ENCODE data around the gene OBP2A.
"Not testable (repeated sequence)": the region's sequence is repeated elsewhere in the genome, so short reads cannot be mapped to it uniquely, and the experiment has no call there.

The OBP2A gene, protein sequence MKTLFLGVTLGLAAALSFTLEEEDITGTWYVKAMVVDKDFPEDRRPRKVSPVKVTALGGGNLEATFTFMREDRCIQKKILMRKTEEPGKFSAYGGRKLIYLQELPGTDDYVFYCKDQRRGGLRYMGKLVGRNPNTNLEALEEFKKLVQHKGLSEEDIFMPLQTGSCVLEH

DNA sequence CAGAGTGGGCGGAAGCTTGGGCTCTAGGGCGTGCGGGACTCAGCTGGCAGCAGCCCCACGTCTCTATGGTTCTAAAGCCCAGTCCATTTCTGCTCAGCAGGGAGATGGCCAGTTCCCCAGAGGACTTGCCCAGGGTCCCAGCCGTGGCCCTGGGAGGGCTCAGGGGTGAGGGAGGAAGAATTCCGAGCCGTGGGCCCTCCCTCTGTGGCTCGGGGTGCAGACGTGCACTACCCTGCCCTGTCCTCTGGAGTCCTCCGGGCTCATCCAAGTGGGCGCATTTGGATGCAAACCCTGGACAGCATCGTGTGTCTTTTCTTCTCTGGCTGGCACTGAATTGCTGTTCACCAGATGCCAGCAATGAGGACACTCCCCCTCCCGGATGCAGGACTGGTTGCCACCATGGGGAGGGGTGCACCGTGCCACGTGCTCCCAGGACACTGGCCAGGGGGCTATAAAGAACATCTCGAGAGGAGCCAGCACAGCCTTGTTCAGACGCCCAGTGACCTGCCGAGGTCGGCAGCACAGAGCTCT is at the start of gene OBP2A:
OBP2A (plus strand) TSS at position 481 of the 531 bp plus-strand sequence. CDS start 55 bp downstream, outside the sequence.
- not testable (repeated sequence) for TF ChIP-seq FOXM1 (IDR thresholded peaks at IDR 0.05; ENCODE audit: borderline replicate concordance, low read depth); CEBPB (IDR thresholded peaks at IDR 0.05); TEAD4 (IDR thresholded peaks at IDR 0.05)

DNA sequence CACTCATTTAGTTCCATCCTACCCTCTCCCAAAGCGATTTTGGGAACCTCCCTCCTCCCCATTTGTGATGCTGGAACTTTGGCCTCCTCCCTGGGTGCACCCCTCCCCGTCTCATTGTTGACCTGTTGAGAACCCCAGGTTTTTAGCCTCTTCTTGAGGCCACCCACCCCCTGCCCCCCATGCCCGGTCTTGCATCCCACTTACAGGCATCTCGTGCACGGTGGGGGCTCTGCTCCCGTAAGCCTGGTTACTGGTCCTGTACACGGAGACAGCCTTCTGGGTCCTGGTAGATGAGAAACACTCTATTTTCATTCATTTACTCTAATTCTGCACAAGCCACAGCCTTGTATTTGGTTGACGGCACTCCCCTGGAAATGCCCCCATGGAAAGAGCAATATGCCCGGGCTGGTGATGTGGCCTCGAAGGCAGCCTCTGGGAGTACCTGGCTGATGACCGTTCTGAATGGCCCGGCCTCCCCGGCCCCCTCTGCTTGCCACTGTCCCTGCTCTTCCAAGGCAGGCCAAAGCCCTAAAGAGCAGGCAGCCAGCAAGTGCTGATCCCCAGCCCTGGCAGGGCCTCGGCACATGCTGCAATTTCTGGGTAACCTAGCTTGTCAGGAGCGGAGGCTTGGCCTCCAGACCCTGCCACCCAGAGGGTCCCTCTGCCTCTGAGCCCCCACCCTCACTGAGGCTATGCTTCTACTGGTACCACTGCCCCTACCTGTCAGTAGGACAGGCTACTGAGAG is 47.4 kb upstream of the OBP2A start:
- TF ChIP-seq, protein P1, sequence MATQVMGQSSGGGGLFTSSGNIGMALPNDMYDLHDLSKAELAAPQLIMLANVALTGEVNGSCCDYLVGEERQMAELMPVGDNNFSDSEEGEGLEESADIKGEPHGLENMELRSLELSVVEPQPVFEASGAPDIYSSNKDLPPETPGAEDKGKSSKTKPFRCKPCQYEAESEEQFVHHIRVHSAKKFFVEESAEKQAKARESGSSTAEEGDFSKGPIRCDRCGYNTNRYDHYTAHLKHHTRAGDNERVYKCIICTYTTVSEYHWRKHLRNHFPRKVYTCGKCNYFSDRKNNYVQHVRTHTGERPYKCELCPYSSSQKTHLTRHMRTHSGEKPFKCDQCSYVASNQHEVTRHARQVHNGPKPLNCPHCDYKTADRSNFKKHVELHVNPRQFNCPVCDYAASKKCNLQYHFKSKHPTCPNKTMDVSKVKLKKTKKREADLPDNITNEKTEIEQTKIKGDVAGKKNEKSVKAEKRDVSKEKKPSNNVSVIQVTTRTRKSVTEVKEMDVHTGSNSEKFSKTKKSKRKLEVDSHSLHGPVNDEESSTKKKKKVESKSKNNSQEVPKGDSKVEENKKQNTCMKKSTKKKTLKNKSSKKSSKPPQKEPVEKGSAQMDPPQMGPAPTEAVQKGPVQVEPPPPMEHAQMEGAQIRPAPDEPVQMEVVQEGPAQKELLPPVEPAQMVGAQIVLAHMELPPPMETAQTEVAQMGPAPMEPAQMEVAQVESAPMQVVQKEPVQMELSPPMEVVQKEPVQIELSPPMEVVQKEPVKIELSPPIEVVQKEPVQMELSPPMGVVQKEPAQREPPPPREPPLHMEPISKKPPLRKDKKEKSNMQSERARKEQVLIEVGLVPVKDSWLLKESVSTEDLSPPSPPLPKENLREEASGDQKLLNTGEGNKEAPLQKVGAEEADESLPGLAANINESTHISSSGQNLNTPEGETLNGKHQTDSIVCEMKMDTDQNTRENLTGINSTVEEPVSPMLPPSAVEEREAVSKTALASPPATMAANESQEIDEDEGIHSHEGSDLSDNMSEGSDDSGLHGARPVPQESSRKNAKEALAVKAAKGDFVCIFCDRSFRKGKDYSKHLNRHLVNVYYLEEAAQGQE (IDR thresholded peaks at IDR 0.05; ENCODE audit: low read depth), result no peak

DNA sequence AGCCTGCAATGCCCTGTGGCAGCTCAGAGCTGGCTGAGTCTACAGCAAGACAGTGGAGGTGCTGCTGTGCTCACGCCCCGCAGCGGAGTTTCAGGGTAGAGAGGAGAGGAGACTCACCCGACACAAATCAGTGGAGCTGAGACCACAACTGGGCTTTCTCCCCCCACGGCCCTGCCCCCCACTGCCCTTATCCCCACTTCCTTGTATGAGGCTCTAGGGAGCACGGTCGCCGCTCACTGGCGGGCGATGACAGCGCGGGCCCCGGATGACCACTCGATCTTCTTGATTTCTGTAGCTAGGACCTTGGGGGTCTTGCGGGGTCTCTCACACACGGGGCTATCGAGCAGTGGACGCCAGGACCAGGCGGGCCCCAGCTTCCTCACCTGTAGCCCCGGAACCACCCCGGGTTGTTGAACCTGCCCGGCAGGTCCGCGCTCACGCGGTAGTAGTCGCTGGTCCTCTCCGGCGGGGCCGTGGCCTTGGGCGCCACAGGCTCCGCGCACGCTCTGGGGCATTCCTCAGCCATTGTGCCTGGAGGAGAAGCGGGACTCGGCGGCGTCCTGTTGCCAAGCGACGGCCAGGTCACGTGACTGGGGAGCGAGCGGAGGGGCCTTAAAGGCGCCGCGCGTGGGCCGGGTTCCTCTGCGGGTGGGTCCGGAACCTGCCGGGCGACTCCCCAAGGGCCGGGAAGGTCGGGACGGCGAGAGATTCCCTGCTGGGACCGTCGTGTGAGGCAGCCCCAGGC is 46.4 kb upstream of the OBP2A start:
- TF ChIP-seq, protein P2, sequence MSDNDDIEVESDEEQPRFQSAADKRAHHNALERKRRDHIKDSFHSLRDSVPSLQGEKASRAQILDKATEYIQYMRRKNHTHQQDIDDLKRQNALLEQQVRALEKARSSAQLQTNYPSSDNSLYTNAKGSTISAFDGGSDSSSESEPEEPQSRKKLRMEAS (IDR thresholded peaks at IDR 0.05), result peak; percentile 83
- TF ChIP-seq TAF1 (IDR thresholded peaks at IDR 0.05; ENCODE audit: low read depth) (peak; percentile 54; the same call in 1 of the 2 replicates), YY1 (IDR thresholded peaks at IDR 0.05; ENCODE audit: low read depth) (peak; percentile 88), CEBPB (IDR thresholded peaks at IDR 0.05) (no peak), ZBTB7A (IDR thresholded peaks at IDR 0.05; ENCODE audit: low read depth) (peak; percentile 72; the same call in 1 of the 2 replicates), NFIC (IDR thresholded peaks at IDR 0.05) (no peak), EGR1 (IDR thresholded peaks at IDR 0.05) (peak; percentile 25; the same call in 1 of the 2 replicates), EP300 (IDR thresholded peaks at IDR 0.05; ENCODE audit: borderline replicate concordance) (no peak)
- TF ChIP-seq, protein P3, sequence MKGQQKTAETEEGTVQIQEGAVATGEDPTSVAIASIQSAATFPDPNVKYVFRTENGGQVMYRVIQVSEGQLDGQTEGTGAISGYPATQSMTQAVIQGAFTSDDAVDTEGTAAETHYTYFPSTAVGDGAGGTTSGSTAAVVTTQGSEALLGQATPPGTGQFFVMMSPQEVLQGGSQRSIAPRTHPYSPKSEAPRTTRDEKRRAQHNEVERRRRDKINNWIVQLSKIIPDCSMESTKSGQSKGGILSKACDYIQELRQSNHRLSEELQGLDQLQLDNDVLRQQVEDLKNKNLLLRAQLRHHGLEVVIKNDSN (IDR thresholded peaks at IDR 0.05), result peak; percentile 99

DNA sequence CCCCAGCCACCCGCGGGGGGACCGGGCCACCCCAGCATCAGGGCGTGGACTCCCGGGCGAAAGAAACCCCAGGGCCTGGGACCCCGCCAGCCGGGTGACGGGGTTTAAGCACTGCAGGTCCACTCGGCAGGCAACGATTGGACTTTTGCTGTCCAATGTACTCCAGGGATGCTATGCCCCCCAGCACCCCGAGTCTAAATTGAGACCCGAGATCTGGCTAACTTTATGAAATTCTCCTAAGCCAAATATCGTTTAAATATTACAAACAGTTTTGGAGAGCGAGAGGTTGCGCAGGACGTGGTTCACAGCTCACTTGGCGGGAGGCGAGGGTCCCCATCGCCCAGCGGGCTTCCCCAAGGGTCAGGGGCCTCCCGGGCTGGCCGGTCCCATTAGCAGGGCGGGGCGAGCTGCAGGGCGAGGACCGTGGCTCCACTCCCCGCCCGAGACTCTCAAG is 45.8 kb upstream of the OBP2A start:
- TF ChIP-seq ZBTB7A (IDR thresholded peaks at IDR 0.05; ENCODE audit: low read depth) (peak; percentile 8; the same call in 1 of the 2 replicates), YY1 (IDR thresholded peaks at IDR 0.05; ENCODE audit: low read depth) (no peak)
- TF ChIP-seq, protein P3 (IDR thresholded peaks at IDR 0.05), result no peak
- TF ChIP-seq, protein P1 (IDR thresholded peaks at IDR 0.05; ENCODE audit: low read depth), result peak; percentile 39; the same call in 1 of the 2 replicates

DNA sequence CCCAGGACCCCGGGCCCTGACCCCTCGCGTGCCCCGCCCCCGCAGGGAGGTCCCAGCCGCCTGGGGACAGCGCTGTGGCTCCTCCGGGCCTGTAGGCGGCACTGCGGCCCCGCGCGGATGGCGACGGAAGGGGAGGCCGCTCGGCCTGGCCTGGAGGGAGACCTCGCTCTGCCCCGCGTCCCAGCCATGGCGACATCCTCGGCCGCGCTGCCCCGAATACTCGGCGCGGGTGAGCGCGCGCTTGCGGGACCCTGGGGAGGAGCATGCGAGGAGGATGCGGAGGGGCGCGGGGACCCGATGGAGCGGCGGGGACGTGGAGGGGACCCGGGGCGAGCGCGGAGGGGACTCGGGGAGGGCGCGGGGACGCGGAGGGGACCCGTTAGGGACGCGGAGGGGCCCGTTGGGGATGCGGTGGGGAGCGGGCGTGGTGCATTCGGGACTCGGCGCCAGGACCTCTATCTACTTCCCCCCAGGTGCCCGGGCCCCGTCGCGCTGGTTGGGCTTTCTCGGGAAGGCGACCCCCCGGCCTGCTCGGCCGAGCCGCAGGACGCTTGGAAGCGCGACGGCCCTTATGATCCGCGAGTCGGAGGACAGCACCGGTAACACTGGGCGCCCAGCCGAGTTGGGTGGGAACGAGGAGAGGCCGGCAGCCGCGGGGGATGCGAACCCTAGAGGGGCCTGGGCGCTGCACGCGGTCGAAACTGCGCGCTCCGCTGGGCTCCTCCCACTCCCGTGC is 45.2 kb upstream of the OBP2A start, which contains the start of gene MRPS2:
MRPS2 (plus strand) TSS at position 158 of the 736 bp plus-strand sequence; CDS start at position 187, 29 bp downstream.
- TF ChIP-seq YY1 (IDR thresholded peaks at IDR 0.05; ENCODE audit: low read depth) (peak; percentile 91), RAD21 (IDR thresholded peaks at IDR 0.05; ENCODE audit: low read depth) (no peak), TCF12 (IDR thresholded peaks at IDR 0.05; ENCODE audit: low read depth) (0 out of 2 replicates have a peak, but pooled peaks have one; percentile 20), CEBPB (IDR thresholded peaks at IDR 0.05) (no peak), NFIC (IDR thresholded peaks at IDR 0.05) (no peak; the same call in 1 of the 2 replicates), EP300 (IDR thresholded peaks at IDR 0.05; ENCODE audit: borderline replicate concordance) (0 out of 2 replicates have a peak, but pooled peaks have one; percentile 5), TAF1 (IDR thresholded peaks at IDR 0.05; ENCODE audit: low read depth) (peak; percentile 83), EGR1 (IDR thresholded peaks at IDR 0.05) (peak; percentile 76), FOXM1 (IDR thresholded peaks at IDR 0.05; ENCODE audit: borderline replicate concordance, low read depth) (no peak; the same call in 1 of the 2 replicates), CREB1 (IDR thresholded peaks at IDR 0.05; ENCODE audit: low read depth) (no peak), ZBTB7A (IDR thresholded peaks at IDR 0.05; ENCODE audit: low read depth) (peak; percentile 98; the same call in 1 of the 2 replicates), TEAD4 (IDR thresholded peaks at IDR 0.05) (0 out of 2 replicates have a peak, but pooled peaks have one; percentile 4)
- TF ChIP-seq, protein P2 (IDR thresholded peaks at IDR 0.05), result peak; percentile 68
- TF ChIP-seq, protein P1 (IDR thresholded peaks at IDR 0.05; ENCODE audit: low read depth), result no peak
- TF ChIP-seq, protein P3 (IDR thresholded peaks at IDR 0.05), result no peak
